HG03575 (cell line): ENCODE data around the gene PAX3.

Experiments used
- ATAC-seq: cut with Tn5 transposase; IDR thresholded peaks from one replicate; pipeline ENCODE4 v1.9.1; 2021; ENCODE audit not compliant: unreplicated experiment, insufficient number of reproducible peaks, low FRiP score; ENCODE audit errors: extremely low read depth

PAX3 gene

GRCh38 chr2:222283634-222284033 lies 15.2 kb downstream of the PAX3 start:
- no peak for ATAC-seq

- ATAC-seq, result no peak
Observed at GRCh38 chr2:222281506-222281905, 17.3 kb downstream of the PAX3 start.

- no peak for ATAC-seq
Observed at GRCh38 chr2:222280795-222281194, 18.0 kb downstream of the PAX3 start.

GRCh38 chr2:222272446-222273015 lies 26.3 kb downstream of the PAX3 start:
- no peak for ATAC-seq

- ATAC-seq, result no peak
Observed at GRCh38 chr2:222271854-222272253, 26.9 kb downstream of the PAX3 start.

GRCh38 chr2:222270396-222270795 lies 28.4 kb downstream of the PAX3 start:
- no peak for ATAC-seq

GRCh38 chr2:222269132-222269531 lies 29.7 kb downstream of the PAX3 start:
- ATAC-seq, result no peak

- ATAC-seq, result no peak
Observed at GRCh38 chr2:222268311-222268990, 30.3 kb downstream of the PAX3 start.

- ATAC-seq, result no peak
Observed at GRCh38 chr2:222264791-222265320, 33.9 kb downstream of the PAX3 start.

- ATAC-seq, result no peak
Observed at GRCh38 chr2:222261504-222261903, 37.3 kb downstream of the PAX3 start.

GRCh38 chr2:222257645-222258044 lies 41.2 kb downstream of the PAX3 start:
- ATAC-seq, result no peak

- ATAC-seq, result no peak
Observed at GRCh38 chr2:222256250-222256649, 42.5 kb downstream of the PAX3 start.

- no peak for ATAC-seq
Observed at GRCh38 chr2:222255090-222255489, 43.7 kb downstream of the PAX3 start.

GRCh38 chr2:222250313-222250712 lies 48.5 kb downstream of the PAX3 start:
- no peak for ATAC-seq

GRCh38 chr2:222249444-222249843 lies 49.4 kb downstream of the PAX3 start:
- no peak for ATAC-seq

- ATAC-seq, result no peak
Observed at GRCh38 chr2:222248818-222249217, 50.0 kb downstream of the PAX3 start.

GRCh38 chr2:222248256-222248655 lies 50.5 kb downstream of the PAX3 start:
- no peak for ATAC-seq

- ATAC-seq, result no peak
Observed at GRCh38 chr2:222242532-222242931, 56.3 kb downstream of the PAX3 start.

GRCh38 chr2:222241128-222241870 lies 57.5 kb downstream of the PAX3 start:
- ATAC-seq, result no peak

- no peak for ATAC-seq
Observed at GRCh38 chr2:222240676-222241049, 58.1 kb downstream of the PAX3 start.
